NCI-H187 (cell line): ENCODE data around the gene IL17B.

ENCODE experiments used
- DNase-seq, 2 experiments: peaks; one replicate each; lab custom pipeline; 2025; lab: John Stamatoyannopoulos, UW

IL17B gene

DNA sequence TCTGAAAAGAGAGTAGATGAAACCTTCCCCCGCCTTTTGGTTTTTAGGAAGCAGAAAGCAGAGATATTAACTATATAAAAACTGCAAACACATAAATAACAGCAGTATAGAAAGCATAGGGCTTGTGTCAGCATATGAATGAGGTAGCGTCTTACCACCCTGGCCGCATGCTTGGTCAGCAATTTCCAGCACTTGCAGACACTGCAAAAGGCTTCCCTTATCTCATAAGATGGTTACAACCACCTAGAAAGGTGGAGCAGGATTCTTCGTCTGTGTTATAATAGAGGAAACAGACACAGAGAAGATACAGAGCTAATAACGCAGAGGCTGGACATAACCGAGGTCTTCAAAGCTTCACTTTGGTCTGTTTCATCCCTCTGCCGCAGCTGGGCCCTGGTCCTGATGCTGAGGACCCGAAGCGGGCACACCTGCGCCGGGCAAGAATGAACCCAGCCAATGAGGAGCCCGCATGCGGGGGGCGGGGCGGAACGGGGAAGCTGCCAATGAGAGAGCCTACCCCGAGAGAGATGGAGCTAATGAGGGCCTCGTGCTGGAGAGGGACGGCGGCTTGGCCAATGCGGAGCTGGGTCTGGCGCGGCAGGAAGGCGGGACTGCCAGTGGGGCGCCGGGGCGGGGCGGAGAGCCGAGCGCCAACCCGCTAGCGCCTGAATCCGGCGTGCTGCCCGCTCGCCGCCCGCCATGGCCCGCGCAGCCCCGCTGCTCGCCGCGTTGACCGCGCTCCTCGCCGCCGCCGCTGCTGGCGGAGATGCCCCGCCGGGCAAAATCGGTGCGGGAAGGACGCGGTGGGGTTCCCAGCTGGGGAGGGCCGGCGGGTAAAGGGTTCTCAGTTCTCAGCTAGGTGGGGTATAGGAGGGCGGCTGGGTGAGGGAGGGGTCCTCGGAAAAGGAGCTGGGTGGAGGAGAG is 21.5 kb downstream of the IL17B start, which contains the start of gene PCYOX1L:
PCYOX1L (plus strand) TSS at position 677 of the 924 bp plus-strand sequence; CDS start at position 700, 23 bp downstream.
- peak; percentile 88 to 92 for DNase-seq

DNA sequence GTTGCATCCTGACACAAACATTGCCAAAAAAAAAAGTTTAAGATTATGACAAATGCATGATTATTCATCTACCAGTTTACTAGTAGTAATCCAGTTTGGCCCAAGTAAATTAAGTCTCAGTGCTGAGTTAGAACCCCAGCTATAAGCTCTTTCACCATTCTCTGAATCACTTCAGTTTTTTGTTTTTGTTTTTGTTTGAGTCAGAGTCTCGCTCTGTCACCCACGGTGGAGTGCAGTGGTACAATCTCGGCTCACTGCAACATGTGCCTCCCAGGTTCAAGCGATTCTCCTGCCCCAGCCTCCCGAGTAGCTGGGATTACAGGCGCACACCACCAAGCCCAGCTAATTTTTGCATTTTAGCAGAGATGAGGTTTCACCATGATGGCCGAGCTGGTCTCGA is 22.7 kb downstream of the IL17B start:
- DNase-seq = no peak

DNA sequence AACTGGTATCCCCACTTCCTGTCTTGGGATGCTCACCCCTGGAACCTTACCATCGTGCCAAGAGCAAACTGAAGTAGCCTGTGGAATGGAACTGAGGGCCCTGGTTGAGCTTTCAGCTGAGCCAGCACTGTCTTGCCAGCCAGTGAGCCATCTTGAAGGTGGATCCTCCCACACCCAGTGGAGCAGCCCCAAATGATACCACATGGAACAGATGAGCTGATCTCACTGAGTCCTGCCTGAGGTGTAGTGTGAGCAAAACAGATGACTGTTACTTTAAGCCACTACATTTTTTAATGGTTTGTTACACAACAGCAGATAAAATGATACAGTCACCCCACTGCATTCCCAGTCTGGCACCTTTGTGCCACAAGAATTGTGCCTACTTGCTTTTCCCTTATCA is 23.4 kb downstream of the IL17B start:
- no peak for DNase-seq

GRCh38 chr5:149353911-149354310 is 25.2 kb downstream of the IL17B start:
- DNase-seq = no peak

DNA sequence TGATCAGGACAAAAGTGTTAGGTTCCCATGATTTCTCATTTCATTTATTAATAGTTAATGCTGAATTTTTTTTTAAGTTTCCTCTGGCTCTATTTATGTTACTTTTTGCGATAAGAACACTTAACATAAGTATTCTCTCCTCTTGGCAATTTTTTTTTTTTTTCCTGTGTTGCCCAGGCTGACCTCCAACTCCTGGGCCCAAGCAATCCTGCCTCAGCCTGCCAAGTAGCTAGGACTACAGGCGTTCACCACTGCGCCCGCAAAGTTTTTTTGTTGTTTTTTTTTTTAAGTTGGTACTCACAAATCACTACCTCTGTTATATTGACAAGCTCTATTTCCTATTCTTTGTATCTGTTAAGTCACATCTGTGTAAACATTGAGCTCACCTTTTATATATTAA is 26.9 kb downstream of the IL17B start:
- DNase-seq = no peak

- DNase-seq = no peak
Observed at GRCh38 chr5:149349382-149349781, 29.7 kb downstream of the IL17B start.

GRCh38 chr5:149348518-149348917 is 30.6 kb downstream of the IL17B start:
- no peak for DNase-seq

GRCh38 chr5:149345892-149346222 is 33.2 kb downstream of the IL17B start:
- no peak for DNase-seq

DNA sequence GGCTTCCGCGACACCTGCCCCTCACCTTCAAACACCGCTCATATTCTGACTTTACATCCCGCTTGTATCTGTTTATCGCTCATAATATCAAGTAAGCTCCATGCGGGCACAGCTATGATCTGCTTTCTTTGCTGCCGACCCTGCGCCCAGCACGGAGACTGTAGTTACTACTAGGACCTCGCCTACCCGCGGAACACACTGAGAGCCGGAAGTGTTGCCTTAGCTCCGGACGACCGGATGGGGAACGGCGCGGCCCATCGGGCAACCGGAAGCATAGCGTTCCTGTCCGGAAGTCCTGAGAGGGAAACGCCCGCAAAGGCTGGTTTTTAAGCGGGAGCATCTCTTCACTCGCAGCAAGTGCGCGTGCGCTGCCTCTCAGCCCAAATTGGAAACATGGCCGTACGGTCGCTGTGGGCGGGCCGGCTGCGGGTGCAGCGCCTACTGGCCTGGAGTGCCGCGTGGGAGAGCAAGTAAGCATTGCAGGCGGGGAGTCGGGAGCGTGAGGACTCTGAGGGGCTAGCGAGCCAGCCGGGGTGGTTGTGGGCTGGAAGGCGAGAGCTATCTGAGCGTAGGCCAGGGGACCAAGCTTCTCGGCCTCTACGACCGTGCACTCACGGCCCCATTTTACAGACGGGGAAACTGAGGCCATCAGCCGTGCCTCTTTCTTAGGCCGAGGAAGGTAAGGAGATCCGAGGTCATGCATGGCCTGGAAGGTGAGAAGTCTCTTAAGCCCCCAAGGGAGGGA is 33.8 kb downstream of the IL17B start, which contains the start of gene GRPEL2:
GRPEL2 (plus strand) TSS at position 353 of the 745 bp plus-strand sequence; CDS start at position 394, 41 bp downstream.
- DNase-seq = peak; percentile 69 to 92

GRCh38 chr5:149344151-149344550 is 34.9 kb downstream of the IL17B start:
- DNase-seq = no peak

DNA sequence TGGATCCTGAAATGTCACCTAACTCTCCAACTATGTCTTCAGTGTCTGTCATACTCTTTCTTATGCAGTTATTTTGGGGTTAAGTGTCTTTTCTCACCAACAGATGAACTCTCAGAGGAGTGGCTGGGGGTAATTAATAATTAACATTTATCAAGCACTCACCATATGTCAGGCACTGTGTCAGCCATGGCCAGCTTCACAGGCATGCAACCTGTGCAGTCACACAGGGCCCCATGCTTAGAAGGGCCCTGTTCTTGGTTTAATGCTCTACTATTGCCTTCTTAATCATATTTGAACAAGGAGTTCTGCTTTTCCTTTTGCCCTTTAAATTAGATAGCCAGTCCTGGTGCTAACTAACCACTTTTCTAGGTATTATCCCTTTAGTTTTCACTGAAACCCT is 37.2 kb downstream of the IL17B start:
- no peak for DNase-seq

DNA sequence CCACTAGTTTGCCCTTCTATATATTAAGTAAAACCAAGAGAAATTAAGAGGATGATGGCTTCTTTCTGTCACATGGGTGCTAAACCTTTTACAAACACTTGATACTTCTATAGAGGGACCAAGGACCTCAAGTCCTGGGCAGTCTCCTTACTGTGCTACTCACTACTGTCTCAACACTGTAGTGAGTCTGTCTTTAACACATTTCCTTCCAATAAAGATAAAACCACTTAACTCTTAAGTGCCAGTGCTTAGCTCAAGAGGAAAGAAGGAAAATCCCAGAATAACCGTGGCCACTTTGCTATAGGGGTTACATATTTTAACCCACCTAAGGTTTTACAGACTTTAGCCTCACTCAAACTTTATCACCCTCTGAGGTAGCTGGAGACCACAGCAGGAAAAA is 38.2 kb downstream of the IL17B start:
- DNase-seq = no peak

GRCh38 chr5:149338364-149338763 is 40.7 kb downstream of the IL17B start:
- DNase-seq = no peak

DNA sequence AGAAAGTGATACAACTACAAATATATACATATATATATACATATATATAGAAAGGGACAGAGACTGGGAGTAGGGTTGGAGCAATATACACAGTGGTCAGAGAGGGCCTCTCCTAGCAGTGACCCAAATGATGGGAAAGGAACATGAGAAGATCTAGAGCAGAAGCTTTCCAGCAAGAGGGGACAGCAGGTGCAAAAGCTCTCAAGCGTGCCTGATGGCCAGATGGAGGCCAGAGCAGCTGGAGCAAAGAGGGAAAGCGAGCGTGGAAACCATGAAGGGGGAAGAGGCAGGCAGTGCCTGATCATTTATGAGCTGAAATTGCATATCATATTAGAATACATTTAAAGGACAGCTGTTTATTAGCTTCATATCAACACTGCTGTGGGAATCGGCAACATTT is 41.4 kb downstream of the IL17B start:
- DNase-seq = peak; percentile 42 to 45

- DNase-seq = no peak
Observed at GRCh38 chr5:149333711-149334443, 45.2 kb downstream of the IL17B start.

- DNase-seq = no peak
Observed at GRCh38 chr5:149328177-149328576, 50.9 kb downstream of the IL17B start.

- no peak for DNase-seq
Observed at GRCh38 chr5:149326611-149327010, 52.5 kb downstream of the IL17B start.

DNA sequence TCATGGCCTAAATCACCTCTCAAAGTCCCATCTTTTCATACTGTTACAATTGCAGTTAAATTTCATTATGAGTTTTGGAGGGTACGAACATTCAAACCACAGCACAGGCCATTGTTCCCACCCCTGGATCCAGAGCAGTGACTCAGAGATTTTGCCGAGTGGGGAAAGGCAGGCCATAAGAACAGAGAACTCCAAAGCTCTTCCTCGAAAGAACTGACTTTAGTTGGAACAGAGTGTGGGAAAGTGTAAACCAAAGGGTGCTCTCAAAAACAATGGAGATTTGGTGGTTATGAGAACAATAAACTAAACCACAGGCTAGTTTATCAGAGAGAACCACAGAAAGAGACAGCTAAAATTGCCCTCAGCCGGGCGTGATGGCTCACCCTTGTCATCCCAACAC is 53.2 kb downstream of the IL17B start:
- DNase-seq = no peak

GRCh38 chr5:149325166-149325735 is 53.8 kb downstream of the IL17B start:
- no peak for DNase-seq

DNA sequence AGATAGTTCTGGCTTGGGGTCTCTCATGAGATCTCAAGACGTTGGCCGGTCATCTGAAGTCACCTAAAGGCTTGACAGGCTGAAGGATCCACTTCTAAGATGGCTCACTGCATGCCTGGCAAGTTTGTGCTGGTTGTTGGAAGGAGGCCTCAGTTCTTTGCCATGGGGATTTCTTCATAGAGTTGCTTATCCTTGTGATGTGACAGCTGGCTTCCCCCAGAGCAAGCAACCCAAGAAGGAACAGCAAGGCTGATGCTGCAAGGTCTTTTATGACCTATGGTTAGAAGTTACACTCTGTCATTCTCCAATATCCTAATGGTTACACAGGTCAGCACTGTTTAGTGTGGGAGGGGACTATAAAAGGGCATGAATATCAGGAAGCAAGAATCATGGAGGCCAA is 54.5 kb downstream of the IL17B start:
- no peak for DNase-seq
